PFSK-1 (cell line): Measurements from ENCODE around the gene PRRX1.

ENCODE experiments used
- FOXP2 ChIP-seq: optimal IDR thresholded peaks from 2 replicates; pipeline ENCODE3; 2011; ENCODE audit warnings: borderline replicate concordance, control low read depth, inconsistent platforms; ENCODE audit not compliant: insufficient read depth; ENCODE audit errors: extremely low read length, extremely low read depth
- POLR2AphosphoS5 ChIP-seq: IDR thresholded peaks from 2 replicates; pipeline ENCODE4 v1.6.1; 2012; ENCODE audit warnings: low read depth, mild to moderate bottlenecking, control low read depth, low read length, moderate library complexity
- SIN3A ChIP-seq: IDR thresholded peaks from 2 replicates; pipeline ENCODE4 v1.6.1; 2012; ENCODE audit warnings: mild to moderate bottlenecking, low read length, moderate library complexity, borderline replicate concordance; ENCODE audit not compliant: insufficient read depth
- TAF1 ChIP-seq: IDR thresholded peaks from 2 replicates; pipeline ENCODE4 v1.6.1; 2012; ENCODE audit warnings: low read length, control low read depth, borderline replicate concordance; ENCODE audit not compliant: insufficient read depth
- TF ChIP-seq, protein P1 (sequence below), 2 experiments: IDR thresholded peaks; 2 replicates each; pipeline versions ENCODE4 v1.6.1 to v1.8.0; 2011 to 2012; ENCODE audit warnings: low read depth in 2 of 2, low read length in 2 of 2, control low read depth in 1 of 2, inconsistent platforms in 1 of 2, mild to moderate bottlenecking in 1 of 2, moderate library complexity in 1 of 2; ENCODE audit not compliant: insufficient read depth in 1 of 2

The PRRX1 gene

DNA sequence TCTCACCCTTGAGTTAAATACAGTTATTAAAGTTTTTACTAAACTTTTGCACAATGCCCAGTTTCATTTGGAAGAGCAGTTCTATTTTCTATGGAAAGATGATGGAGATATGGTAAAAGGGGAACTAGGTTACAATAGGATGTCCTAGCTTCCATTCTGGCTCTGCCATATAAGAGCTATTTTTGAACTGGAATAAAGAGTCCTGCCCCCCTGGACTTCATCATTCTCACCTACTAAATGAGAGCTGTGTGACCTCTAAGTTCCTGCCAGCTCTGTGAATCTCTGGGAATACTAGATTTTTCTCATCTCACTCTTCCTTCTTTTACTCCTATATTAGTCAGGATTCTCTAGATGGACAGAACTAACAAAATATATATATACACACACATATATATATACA lies 106.3 kb downstream of the PRRX1 start:
- TF ChIP-seq, protein P1, sequence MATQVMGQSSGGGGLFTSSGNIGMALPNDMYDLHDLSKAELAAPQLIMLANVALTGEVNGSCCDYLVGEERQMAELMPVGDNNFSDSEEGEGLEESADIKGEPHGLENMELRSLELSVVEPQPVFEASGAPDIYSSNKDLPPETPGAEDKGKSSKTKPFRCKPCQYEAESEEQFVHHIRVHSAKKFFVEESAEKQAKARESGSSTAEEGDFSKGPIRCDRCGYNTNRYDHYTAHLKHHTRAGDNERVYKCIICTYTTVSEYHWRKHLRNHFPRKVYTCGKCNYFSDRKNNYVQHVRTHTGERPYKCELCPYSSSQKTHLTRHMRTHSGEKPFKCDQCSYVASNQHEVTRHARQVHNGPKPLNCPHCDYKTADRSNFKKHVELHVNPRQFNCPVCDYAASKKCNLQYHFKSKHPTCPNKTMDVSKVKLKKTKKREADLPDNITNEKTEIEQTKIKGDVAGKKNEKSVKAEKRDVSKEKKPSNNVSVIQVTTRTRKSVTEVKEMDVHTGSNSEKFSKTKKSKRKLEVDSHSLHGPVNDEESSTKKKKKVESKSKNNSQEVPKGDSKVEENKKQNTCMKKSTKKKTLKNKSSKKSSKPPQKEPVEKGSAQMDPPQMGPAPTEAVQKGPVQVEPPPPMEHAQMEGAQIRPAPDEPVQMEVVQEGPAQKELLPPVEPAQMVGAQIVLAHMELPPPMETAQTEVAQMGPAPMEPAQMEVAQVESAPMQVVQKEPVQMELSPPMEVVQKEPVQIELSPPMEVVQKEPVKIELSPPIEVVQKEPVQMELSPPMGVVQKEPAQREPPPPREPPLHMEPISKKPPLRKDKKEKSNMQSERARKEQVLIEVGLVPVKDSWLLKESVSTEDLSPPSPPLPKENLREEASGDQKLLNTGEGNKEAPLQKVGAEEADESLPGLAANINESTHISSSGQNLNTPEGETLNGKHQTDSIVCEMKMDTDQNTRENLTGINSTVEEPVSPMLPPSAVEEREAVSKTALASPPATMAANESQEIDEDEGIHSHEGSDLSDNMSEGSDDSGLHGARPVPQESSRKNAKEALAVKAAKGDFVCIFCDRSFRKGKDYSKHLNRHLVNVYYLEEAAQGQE (IDR thresholded peaks at IDR 0.05; ENCODE audit: insufficient read depth in 1 of 2, low read depth in 2 of 2, low read length in 2 of 2): no peak
- TF ChIP-seq POLR2AphosphoS5 (no peak), SIN3A (no peak), TAF1 (no peak), FOXP2 (no peak)

DNA sequence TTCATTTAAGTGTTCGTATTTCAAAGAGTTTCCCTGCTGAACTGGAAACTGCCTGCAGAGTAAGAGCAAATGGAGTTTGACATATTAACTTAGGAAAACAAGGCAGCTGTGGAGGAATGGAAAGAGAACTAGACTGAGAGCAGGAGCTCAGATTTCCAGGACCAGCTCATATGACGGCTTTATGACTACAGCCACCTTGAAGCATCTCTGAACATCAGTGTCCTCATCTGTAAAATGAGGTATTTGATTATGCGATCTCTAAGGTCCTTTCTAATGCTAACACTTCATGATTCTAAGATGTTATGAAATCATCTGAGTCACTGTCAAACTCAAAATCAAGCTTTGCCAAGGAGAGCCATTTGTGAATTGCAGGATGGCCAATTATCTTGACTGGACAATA lies 112.3 kb downstream of the PRRX1 start:
- no peak for TF ChIP-seq TAF1
- no peak for TF ChIP-seq FOXP2
- TF ChIP-seq SIN3A: no peak
- TF ChIP-seq POLR2AphosphoS5: no peak
- TF ChIP-seq, protein P1 (IDR thresholded peaks at IDR 0.05; ENCODE audit: insufficient read depth in 1 of 2, low read depth in 2 of 2, low read length in 2 of 2): no peak

DNA sequence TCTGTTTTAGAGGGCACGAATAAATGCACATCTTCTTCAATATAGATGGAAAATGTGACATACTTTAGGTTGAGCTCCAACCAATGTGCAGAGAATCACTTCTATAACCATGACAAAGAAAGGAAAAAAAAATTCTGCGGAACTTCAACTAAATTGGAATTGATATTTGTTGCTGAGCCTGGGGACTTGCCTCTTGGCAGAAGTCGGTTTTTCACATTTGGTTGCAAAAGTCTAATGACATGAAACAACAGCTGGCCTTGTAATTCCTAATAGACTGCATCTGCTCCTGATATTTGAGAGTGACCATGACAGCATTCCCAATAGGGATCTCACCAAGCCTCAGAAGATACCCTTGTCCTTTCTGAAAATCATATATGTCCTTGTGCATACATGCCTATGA lies 112.8 kb downstream of the PRRX1 start:
- no peak for TF ChIP-seq FOXP2
- TF ChIP-seq TAF1: no peak
- TF ChIP-seq SIN3A: no peak
- TF ChIP-seq, protein P1 (IDR thresholded peaks at IDR 0.05; ENCODE audit: insufficient read depth in 1 of 2, low read depth in 2 of 2, low read length in 2 of 2): no peak
- TF ChIP-seq POLR2AphosphoS5: no peak
